ENCODE measurements around the gene GLT8D1.
"Not testable (repeated sequence)": the region's sequence is repeated elsewhere in the genome, so short reads cannot be mapped to it uniquely, and the experiment has no call there.

GLT8D1 gene, protein sequence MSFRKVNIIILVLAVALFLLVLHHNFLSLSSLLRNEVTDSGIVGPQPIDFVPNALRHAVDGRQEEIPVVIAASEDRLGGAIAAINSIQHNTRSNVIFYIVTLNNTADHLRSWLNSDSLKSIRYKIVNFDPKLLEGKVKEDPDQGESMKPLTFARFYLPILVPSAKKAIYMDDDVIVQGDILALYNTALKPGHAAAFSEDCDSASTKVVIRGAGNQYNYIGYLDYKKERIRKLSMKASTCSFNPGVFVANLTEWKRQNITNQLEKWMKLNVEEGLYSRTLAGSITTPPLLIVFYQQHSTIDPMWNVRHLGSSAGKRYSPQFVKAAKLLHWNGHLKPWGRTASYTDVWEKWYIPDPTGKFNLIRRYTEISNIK

GRCh38 chr3:52705688-52706686, at the start of gene GLT8D1, which contains the start of gene SPCS1:
Gene GLT8D1 (minus strand): TSS chr3:52705791. CDS start chr3:52700460, 5,331 bp downstream.
Gene SPCS1 (plus strand): TSS chr3:52706106. CDS start chr3:52706247, 141 bp downstream.
- DNase-seq (ENCODE audit: low spot score), result peak; percentile 93

DNA sequence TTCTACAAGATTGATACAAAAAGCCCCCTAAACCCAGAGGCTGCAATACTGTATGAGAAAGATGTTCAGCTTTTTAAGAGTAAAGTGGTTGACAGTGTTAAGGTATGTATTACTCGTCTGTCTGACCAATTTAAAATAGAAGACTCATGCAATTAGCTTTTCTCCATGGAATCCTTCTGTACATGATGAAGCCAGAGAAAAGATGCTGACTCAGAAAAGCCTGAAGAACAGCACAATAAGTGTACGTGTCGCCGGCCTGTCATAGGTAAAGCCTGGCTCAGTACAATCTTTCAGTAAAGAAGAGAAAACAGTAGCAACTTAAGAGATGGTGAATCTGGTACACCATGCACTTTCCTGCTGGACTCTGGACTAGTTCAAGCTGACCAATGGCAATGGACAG, 48.8 kb upstream of the GLT8D1 start:
- DNase-seq (ENCODE audit: low spot score), result no peak

- DNase-seq (ENCODE audit: low spot score), result no peak
Measured at GRCh38 chr3:52752045-52752660, 46.6 kb upstream of the GLT8D1 start.

DNA sequence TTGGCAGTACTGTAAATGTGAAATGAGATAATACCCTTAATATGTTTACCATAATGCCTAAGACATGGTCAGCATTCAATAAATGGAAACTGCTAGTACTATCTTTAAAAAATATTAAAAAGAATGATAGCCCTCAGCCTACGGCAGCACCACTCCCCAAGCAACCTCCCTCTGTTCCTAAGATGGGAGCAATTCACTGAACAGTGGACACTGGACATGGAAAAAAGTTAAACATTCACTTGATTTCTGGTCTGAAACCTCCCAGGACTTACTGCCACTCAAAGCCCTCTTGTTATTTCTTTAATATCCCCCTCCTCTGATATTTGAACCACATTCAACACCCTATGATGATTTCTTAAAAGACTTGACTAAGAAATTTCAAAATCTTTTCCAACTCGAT, 38.1 kb upstream of the GLT8D1 start:
- DNase-seq (ENCODE audit: low spot score), result no peak

GRCh38 chr3:52743152-52743551, 37.6 kb upstream of the GLT8D1 start:
- DNase-seq (ENCODE audit: low spot score), result no peak

DNA sequence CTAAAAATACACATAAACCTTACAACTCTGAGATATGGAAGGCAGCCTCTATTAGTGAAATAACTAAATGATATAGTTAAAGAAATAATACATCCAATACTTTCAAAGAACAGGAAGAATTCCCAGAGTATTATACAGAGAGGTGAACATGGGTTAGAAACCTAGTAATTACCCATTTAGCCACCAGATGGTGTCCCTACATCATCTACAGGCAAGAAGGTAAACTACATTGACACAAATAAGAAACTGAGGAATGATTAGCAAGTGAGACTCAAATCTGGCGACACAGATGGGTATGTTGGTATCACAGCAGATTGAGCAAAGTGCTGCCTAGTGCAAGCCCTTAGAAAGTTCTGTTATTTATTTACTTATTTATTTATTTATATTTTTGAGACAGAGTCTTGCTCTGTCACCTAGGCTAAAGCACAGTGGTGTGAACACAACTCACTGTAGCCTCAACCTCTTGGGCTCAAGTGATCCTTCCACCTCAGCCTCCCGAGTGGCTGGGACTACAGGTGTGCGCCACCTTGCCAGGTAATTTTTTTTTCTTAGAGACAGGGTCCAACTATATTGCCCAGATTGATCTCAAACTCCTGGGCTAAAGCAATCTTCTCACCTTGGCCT, 36.9 kb upstream of the GLT8D1 start:
- DNase-seq (ENCODE audit: low spot score), result peak; percentile 19

DNA sequence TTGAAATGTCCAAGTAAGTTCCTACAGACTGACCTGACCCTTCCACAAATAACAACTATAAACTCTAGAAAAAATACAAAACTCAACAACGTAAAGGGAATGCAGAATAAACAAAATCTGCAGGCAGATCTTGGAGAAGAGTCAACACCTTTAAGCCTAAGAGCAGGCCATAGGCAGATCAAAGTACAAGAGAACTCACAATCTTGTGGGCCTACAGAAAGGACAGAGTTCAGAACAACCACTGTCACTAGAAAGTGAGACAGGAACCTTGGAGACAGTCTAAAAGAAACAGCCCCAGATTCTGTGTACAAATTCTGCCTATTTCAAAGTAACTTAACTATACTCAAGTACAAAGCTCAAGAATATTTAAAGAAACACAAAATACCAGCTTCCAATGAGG, 34.1 kb upstream of the GLT8D1 start:
- no peak for DNase-seq (ENCODE audit: low spot score)

GRCh38 chr3:52733256-52733891, 27.8 kb upstream of the GLT8D1 start:
- no peak for DNase-seq (ENCODE audit: low spot score)

DNA sequence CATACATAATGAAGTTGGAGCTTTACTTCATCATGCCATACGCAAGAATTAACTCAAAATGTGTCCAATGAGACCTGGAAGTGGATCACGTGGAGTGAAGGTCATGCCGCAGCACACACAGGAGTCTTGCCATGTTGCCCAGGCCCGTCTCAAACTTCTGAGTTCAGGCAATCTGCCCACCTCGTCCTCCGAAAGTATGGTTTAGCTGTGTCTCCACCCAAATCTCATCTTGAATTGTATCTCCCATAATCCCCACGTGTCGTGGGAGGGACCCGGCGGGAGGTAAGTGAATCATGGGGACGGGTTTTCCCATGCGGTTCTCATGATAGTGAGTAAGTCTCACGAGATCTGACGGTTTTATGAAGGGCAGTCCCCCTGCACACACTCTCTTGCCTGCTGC, 26.0 kb upstream of the GLT8D1 start:
- DNase-seq (ENCODE audit: low spot score), result no peak

GRCh38 chr3:52730681-52731080, 25.1 kb upstream of the GLT8D1 start:
- no peak for DNase-seq (ENCODE audit: low spot score)

- not testable (repeated sequence) for DNase-seq (ENCODE audit: low spot score)
Measured at GRCh38 chr3:52728753-52729152, 23.2 kb upstream of the GLT8D1 start.

- no peak for DNase-seq (ENCODE audit: low spot score)
Measured at GRCh38 chr3:52724511-52724910, 18.9 kb upstream of the GLT8D1 start.

DNA sequence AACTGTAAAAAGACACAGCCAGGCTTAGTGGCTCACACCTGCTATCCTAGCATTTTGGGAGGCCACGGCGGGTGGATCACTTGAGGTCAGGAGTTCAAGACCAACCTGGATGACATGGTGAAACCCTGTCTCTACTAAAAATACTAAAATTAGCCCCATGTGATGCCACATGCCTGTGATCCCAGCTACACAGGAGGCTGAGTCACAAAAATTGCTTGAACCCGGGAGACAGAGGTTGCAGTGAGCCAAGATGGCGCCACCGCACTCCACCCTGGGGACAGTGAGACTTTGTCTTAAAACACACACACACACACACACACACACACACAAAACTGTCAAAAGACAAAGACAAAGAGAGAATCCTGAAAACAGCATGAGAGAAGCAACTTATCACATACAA, 18.3 kb upstream of the GLT8D1 start:
- DNase-seq (ENCODE audit: low spot score), result no peak

- no peak for DNase-seq (ENCODE audit: low spot score)
Measured at GRCh38 chr3:52722491-52722890, 16.9 kb upstream of the GLT8D1 start.

- DNase-seq (ENCODE audit: low spot score), result no peak
Measured at GRCh38 chr3:52721730-52722008, 16.1 kb upstream of the GLT8D1 start.

- peak; percentile 66 for DNase-seq (ENCODE audit: low spot score)
Measured at GRCh38 chr3:52721002-52721729, 15.6 kb upstream of the GLT8D1 start.

- no peak for DNase-seq (ENCODE audit: low spot score)
Measured at GRCh38 chr3:52719618-52720017, 14.0 kb upstream of the GLT8D1 start.

DNA sequence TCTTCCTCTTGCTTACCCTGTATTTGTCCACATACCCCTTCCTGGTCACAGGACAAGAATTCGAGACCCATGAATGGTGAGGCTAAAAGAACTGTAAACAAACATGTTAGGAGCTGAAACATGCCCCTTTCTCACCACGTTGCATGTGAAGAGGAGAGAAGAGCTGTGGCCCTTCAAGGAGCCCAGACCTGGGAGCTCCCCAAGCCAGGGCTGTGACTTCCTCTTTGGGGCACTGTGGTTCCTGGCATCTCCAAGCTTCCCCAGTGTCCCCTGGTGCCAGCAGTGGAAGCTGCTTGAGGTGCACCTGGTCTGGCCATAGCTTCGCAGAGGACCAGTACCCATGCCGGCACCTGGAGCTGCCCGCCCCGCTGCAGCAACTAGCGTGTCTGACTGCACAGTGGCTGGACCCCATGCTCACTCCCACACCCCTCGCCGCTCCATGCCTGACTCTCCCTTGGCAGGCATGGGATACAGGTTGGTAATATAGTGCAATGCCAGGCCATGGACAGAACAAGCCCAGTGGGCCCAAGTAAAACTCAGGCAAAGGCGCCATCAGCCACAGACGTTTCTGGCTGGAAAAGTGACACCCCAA, 10.2 kb upstream of the GLT8D1 start:
- DNase-seq (ENCODE audit: low spot score), result peak; percentile 14

GRCh38 chr3:52714335-52715302, 9.0 kb upstream of the GLT8D1 start:
- DNase-seq (ENCODE audit: low spot score), result no peak

Measured in Ammon's horn (tissue), 1 donor.